ENCODE results near the gene GTF2E1.
A peak's percentile ranks its signal among the peaks of the same experiment; 100 is the strongest.

GTF2E1 gene

GRCh38 chr3:120801484-120801883 is 58.9 kb downstream of the GTF2E1 start:
- no peak for DNase-seq

GRCh38 chr3:120802916-120803315 is 60.4 kb downstream of the GTF2E1 start:
- DNase-seq, result no peak

GRCh38 chr3:120816728-120817127 is 74.2 kb downstream of the GTF2E1 start:
- peak in 11 of 14 donors; percentile 1 to 87 (median 59) for DNase-seq

GRCh38 chr3:120820748-120821147 is 78.2 kb downstream of the GTF2E1 start:
- DNase-seq, result peak in 1 of 14 donors; percentile 13

GRCh38 chr3:120821426-120821825 is 78.9 kb downstream of the GTF2E1 start:
- peak in 1 of 14 donors; percentile 21 for DNase-seq

GRCh38 chr3:120823156-120823555 is 80.6 kb downstream of the GTF2E1 start:
- DNase-seq, result peak in 2 of 14 donors; percentile 3 to 84

GRCh38 chr3:120824613-120825012 is 82.1 kb downstream of the GTF2E1 start:
- DNase-seq, result no peak

GRCh38 chr3:120828796-120829195 is 86.3 kb downstream of the GTF2E1 start:
- DNase-seq, result no peak

GRCh38 chr3:120831066-120831465 is 88.5 kb downstream of the GTF2E1 start:
- no peak for DNase-seq

Measured in C1 segment of cervical spinal cord (tissue), 14 donors.